Neural cell (in vitro differentiated cells): ENCODE measurements around the gene E2F3.

ENCODE experiments used
- EP300 ChIP-seq: fragments of 450-650 bp; conservative IDR thresholded peaks from 2 replicates; pipeline ENCODE4 v1.6.1; 2014; ENCODE audit warnings: antibody characterized with exemption, mild to moderate bottlenecking, moderate library complexity; ENCODE audit not compliant: poor library complexity, severe bottlenecking
- MXI1 ChIP-seq: fragments of 450-650 bp; conservative IDR thresholded peaks from 2 replicates; pipeline ENCODE4 v1.6.1; 2014; ENCODE audit warnings: antibody characterized with exemption, mild to moderate bottlenecking; ENCODE audit not compliant: poor library complexity, severe bottlenecking
- POLR2AphosphoS5 ChIP-seq: IDR thresholded peaks from 2 replicates; pipeline ENCODE4 v1.6.1; 2012
- RAD21 ChIP-seq: fragments of 450-650 bp; conservative IDR thresholded peaks from 2 replicates; pipeline ENCODE4 v1.6.1; 2014; ENCODE audit warnings: antibody characterized with exemption, mild to moderate bottlenecking, moderate library complexity
- SMC3 ChIP-seq: fragments of 450-650 bp; conservative IDR thresholded peaks from 2 replicates; pipeline ENCODE4 v1.6.1; 2014; ENCODE audit warnings: antibody characterized with exemption, mild to moderate bottlenecking, moderate library complexity; ENCODE audit not compliant: poor library complexity
- TAF1 ChIP-seq: IDR thresholded peaks from 2 replicates; pipeline ENCODE4 v1.6.1; 2012; ENCODE audit warnings: low read depth
- TF ChIP-seq, protein P1 (sequence below): fragments of 450-650 bp; IDR thresholded peaks from 2 replicates; pipeline ENCODE4 v1.5.1; 2014; ENCODE audit warnings: antibody characterized with exemption, mild to moderate bottlenecking, moderate library complexity; ENCODE audit not compliant: poor library complexity, severe bottlenecking

GRCh38 chr6:20434766-20435165, 33.1 kb downstream of the E2F3 start:
- TF ChIP-seq EP300, result no peak
- TF ChIP-seq, protein P1, sequence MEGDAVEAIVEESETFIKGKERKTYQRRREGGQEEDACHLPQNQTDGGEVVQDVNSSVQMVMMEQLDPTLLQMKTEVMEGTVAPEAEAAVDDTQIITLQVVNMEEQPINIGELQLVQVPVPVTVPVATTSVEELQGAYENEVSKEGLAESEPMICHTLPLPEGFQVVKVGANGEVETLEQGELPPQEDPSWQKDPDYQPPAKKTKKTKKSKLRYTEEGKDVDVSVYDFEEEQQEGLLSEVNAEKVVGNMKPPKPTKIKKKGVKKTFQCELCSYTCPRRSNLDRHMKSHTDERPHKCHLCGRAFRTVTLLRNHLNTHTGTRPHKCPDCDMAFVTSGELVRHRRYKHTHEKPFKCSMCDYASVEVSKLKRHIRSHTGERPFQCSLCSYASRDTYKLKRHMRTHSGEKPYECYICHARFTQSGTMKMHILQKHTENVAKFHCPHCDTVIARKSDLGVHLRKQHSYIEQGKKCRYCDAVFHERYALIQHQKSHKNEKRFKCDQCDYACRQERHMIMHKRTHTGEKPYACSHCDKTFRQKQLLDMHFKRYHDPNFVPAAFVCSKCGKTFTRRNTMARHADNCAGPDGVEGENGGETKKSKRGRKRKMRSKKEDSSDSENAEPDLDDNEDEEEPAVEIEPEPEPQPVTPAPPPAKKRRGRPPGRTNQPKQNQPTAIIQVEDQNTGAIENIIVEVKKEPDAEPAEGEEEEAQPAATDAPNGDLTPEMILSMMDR, result no peak
- TF ChIP-seq POLR2AphosphoS5, result no peak
- TF ChIP-seq TAF1, result no peak
- no peak for TF ChIP-seq MXI1
- TF ChIP-seq SMC3, result no peak
- TF ChIP-seq RAD21, result no peak
